ENCODE data around the gene INSIG1.
A peak's percentile ranks its signal among the peaks of the same experiment; 100 is the strongest.

Gene INSIG1

DNA sequence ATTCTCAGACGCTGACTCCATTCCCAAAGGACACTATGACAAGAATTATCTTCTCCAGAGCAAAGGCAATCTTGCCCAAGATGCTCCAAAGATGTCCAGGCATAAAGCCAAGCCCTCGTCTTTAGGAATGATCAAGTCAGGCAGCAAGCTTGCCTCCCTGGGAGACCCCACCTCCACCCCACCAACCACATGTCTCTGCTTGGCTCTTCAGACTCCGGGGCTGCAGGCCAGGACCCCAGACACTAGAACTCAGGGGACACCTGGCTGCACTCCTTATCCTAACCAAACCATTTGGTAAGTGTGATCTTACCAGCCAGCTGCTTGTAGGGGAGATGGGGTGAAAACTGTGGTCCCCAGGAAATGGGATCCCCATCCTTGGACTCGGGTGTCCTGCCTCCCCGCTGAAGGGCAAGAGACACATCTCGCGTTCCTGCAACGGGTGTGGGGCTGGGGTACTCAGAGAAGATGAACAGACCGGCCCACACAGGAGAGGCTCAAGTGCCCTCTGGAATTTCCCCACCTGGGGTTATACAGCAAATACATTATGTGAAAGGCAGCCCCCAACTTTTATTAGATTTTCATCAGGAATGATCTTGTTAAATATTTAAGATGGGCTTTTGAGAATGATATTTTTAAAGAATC, 55.7 kb downstream of the INSIG1 start:
- no peak for DNase-seq (ENCODE audit: low read depth)
- H3K4me3 ChIP-seq (ENCODE audit: control insufficient read depth, low read depth, low read length): no peak overlapping the region
- TF ChIP-seq CTCF (IDR thresholded peaks at IDR 0.05; ENCODE audit: control insufficient read depth, insufficient read depth, low read depth, low read length, missing control alignments): no peak

DNA sequence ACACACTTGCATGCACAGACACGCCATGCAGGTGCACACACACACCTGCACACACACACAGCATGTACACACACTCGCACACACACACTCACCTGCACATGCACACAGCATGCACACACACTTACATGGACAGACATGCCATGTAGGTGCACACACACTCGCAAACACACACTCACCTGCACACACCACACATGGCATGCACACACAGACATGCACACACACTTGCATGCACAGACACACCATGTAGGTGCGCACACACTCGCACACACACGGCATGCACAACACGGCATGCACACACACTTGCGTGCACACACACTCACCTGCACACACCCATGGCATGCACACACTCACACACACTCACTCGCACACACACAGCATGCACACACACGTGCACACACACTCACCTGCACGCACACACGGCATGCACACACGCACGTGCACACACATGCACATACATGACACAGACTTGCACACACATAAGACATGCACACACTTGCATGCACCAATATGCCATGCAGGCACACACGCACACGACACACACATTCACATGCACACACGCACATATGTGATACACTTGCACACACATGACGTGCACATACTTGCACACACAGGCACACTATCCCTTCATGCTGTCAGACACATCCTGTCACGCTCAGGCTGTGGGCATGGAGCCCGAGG, 56.8 kb downstream of the INSIG1 start:
- TF ChIP-seq CTCF (IDR thresholded peaks at IDR 0.05; ENCODE audit: control insufficient read depth, insufficient read depth, low read depth, low read length, missing control alignments): no peak
- H3K4me3 ChIP-seq (ENCODE audit: control insufficient read depth, low read depth, low read length): no peak overlapping the region
- no peak for DNase-seq (ENCODE audit: low read depth)

GRCh38 chr7:155355176-155355575, 57.5 kb downstream of the INSIG1 start:
- DNase-seq (ENCODE audit: low read depth): no peak
- H3K4me3 ChIP-seq (ENCODE audit: control insufficient read depth, low read depth, low read length): no peak overlapping the region
- no peak for TF ChIP-seq CTCF (IDR thresholded peaks at IDR 0.05; ENCODE audit: control insufficient read depth, insufficient read depth, low read depth, low read length, missing control alignments)

GRCh38 chr7:155355745-155356144, 58.1 kb downstream of the INSIG1 start:
- TF ChIP-seq CTCF (IDR thresholded peaks at IDR 0.05; ENCODE audit: control insufficient read depth, insufficient read depth, low read depth, low read length, missing control alignments): no peak
- no peak for DNase-seq (ENCODE audit: low read depth)
- H3K4me3 ChIP-seq (ENCODE audit: control insufficient read depth, low read depth, low read length): no peak overlapping the region

DNA sequence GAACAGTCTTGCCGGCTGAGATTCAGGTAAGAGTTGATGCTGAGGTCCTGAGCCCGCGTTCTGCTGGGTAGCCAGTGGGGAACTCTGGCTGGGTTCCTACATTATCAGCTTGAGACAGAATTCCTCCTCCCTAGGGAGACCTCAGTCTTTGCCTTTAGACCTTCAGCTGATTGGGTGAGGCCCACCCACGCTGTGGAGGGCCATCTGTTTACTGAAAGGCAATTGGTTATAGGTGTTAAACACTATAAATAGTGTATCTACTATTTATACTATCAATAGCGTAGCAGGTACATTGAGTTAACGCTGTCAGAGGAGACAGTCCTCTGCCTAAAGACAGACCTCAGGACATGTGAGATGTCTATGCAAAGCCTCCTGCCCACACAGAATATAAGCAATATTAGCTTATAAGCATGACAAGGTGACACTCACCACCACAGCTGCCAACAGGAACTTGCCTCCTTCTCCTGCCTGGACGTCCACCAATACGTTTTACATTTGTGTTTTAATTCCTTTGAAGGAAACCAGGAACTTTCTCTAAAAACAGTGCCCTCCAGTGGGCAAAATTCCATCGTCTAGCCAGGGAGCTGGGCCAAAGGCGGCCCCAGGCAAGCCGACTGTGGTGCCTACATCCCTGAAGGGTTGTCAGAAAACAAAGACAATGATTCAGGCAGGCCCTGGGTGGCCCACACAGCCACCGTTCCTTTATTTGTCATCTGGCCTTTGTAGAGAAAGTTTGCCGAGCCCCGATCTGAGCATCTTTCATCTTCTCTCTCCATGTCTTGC, 58.8 kb downstream of the INSIG1 start:
- H3K4me3 ChIP-seq (ENCODE audit: control insufficient read depth, low read depth, low read length): no peak overlapping the region
- TF ChIP-seq CTCF (IDR thresholded peaks at IDR 0.05; ENCODE audit: control insufficient read depth, insufficient read depth, low read depth, low read length, missing control alignments): peak; percentile 25
- DNase-seq (ENCODE audit: low read depth): no peak

GRCh38 chr7:155357573-155358041, 59.9 kb downstream of the INSIG1 start:
- no peak for TF ChIP-seq CTCF (IDR thresholded peaks at IDR 0.05; ENCODE audit: control insufficient read depth, insufficient read depth, low read depth, low read length, missing control alignments)
- peak; percentile 37 for DNase-seq (ENCODE audit: low read depth)
- no peak overlapping the region for H3K4me3 ChIP-seq (ENCODE audit: control insufficient read depth, low read depth, low read length)
